HG02623 (cell line): Measurements from ENCODE around the gene TMEM179.

Experiments used
- ATAC-seq: cut with Tn5 transposase; IDR thresholded peaks from one replicate; pipeline ENCODE4 v1.9.1; 2021; ENCODE audit warnings: moderate library complexity; ENCODE audit not compliant: unreplicated experiment

Gene TMEM179

DNA sequence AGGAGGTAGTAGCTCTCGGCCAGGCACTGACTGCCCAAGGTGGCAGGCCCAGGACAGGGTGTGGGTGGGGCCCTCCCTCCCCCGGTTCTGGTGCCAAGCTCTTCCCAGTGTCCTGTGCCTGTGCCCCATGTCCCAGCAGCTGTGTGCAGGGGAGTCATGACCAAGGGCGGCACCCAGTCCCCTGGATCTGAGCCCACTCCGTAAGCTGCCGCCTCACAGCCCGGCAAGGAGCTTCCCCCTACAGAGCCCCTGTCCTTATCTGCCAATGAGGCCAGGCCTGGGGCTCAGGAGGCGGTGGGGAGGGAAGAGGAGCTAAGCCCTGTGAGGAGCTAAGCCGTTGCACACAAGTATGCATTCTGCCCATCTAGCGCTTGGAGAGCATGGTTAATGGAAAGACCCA lies 30.6 kb downstream of the TMEM179 start:
- ATAC-seq: no peak

DNA sequence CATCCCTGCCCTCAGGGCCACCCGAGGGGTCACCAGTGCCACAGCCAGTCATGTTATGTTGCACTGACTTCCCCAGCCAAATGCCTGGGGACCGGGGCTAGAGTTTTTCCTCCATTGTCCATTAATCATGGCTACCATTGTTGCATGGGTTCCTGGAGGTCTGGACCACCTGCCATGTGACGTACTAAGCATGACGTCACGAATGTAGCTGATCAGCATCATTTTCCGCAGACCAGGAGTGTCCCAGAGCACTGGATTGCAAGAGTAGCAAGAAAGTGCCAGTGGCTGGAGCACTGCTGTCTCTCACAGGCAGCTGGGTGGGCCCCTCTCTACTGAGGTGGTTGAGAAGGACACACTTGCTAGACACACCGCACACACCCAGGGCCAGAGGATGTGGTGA lies 31.9 kb downstream of the TMEM179 start:
- ATAC-seq: no peak

DNA sequence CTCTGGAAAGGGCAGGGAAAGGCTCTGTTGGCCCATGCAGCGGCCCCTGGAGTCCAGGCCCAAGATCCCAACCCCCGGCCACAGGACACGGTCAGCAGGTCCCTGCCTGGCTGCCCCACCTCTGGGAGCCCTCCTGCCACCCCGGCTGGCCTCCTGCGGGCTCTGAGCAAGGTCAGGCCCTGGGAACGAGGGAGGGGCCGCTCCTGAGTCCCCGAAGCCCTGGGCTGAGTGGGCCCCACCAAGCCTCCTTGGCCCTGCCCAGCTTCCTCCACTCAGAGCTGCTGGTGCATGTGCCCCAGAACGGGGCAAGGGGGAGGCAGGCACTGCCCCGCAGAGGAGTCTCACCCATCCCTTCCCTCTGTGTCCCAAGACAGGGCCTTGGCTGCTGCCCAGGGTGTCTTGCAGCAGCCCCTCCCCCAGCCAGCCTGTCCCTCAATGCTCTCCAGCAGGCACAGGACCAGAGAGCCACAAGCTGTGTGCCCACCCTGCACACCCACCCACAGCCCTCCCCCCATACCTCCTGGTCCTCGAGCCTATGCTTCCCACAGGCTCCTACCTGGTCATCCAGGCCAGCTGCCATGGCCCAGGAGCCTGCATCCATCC lies 32.4 kb downstream of the TMEM179 start:
- no peak for ATAC-seq

DNA sequence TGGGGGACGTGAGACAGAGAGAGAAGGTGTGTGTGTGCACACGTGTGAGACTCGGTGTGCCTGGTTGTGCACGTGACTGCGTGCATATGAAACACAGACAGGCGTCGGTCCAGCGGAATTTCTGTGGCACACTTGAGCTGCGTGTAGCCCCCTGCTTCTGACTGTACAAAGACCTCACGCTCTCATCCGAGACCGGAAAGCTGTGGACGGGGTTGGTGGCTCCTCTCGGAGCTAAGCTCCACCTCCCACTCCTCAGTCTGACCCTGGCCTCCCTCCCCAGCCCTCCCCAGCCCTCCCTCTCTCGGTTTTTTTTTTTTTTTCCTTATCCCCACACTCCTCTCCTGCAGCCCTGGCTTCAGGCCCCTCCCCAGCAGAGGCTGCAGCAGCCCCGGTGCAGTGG lies 33.3 kb downstream of the TMEM179 start:
- no peak for ATAC-seq

DNA sequence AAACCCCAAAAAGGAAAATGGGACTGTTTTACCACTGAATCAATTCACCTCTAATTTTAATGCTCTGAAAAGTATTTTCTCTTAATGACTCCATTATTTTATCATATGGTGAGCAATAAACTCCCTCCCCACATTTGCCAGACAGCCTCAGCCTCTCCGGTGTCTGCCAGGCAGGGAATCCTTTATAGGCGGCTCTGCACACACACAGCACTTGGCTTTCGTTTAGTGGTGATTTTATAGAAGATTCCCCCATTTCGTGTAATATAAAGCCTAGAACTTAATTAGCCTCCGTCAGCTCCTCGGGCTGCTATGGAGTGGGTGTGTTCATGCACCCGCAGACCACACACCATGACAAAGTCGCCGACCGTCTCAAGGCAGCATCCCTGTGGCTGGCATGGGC lies 35.1 kb downstream of the TMEM179 start:
- ATAC-seq: no peak

DNA sequence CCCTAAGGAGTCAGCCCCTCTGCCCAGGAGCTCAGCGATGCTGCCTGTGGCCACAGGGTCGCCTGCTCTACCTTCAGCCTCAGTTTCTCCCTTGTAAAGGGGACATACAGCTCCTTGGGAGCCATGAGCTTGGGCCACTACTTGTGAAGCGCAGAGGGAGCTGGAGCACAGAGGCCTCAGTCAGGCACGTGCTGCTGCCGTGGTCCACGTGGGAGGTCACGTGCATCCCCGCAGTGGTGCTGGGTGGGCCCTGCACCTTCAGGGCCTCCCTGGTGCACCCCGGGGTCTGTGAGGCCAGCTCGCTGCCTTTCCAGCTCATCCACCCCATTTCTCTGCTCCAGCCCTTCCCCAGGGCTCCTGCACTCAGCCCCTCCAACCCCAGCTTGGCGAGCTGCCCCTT lies 36.0 kb downstream of the TMEM179 start:
- no peak for ATAC-seq

DNA sequence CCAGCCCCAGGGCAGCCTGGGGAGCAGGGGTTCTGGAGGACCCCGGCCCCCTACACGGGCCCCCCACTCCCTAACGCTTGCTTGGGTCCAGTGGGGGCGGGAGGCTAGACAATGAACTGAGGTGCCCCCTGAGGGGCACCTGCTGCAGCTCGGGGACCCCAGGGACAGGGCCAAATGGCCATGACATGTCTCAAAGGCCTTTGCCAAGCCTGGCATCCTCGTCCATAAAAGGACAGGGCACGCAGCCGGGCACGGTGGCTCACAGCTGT lies 36.7 kb downstream of the TMEM179 start:
- no peak for ATAC-seq

DNA sequence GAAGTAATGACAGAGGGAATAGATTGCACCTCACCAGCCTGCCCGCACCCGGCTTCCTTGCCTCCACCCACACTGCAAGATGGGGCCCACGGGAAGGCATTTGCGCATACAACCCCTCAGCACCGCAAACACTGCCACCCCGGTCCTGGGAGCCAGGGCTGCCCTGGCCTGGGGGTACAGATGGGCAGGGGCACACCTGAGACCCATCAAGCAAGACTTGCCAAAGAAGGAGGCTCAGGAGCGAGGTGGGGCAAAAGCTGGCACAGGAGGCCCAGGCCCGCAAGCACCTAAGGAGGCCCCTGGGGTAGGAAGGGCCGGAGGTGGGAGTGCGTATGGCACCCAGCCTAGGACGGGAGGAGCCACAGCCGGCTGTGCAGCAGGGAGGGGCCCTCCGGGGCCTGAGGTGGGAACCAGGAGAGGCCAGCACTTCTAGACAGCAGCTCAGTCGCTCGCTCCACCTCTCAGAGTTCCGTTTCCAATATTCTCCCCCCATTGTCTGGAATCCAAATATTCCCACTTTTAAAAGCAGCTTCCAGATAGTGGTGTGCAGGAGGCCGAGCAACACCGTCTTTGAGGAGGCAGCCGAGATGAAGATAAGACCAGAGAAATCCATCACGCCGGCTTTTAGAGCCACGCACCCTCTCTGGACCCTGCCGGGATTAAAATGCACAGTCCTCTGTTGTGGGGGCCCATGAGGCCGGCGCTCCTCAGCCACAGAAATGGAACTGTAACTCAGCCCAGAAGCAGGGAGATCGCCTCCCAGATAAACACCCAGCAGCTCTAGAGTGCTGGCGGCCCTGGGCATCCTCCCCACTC lies 37.2 kb downstream of the TMEM179 start:
- no peak for ATAC-seq

DNA sequence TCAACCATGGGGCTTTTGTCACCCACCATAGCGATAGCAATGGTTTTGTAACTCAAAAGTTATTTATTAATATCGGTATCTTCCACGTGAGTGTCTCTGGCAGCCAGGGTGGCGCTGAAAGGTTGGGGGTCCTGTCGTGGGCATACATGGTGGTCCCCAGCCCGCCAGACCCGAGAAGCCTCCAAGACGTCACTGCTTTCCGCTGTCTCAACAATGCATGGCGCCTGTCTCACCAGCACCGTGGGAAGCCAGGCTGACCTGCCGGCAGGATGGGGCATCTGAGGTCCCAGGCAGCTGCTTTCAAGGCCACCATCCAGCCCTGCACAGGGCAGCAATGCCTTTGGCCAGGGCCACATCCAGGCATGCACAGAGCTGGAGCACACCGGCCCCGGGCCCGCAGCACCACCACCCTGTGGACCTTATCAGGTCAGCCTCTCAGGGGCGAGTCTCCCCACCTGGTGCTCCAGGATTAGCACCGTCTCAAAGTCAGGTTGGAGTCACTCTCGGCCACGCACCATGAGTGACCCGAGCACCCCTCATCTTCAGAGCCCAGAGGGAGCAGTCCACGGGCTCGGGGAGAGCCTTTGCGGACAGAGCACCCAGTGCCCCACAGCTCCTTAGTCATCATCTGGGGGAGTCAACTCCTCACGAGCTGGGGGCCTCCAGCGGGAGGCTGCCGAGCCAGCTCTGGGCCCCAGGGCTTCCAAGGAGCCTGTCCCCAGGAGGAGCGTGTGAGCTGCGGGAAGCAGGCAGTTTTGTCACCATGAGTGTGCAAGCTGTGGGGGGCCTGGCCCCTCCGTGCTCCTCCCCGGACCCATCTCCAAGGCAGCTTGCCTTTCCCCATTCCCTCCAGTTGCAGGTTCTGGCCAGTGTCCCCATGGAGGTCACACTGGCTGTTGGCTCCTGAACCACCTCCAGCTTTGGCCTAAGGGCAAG lies 39.6 kb downstream of the TMEM179 start:
- ATAC-seq: no peak

DNA sequence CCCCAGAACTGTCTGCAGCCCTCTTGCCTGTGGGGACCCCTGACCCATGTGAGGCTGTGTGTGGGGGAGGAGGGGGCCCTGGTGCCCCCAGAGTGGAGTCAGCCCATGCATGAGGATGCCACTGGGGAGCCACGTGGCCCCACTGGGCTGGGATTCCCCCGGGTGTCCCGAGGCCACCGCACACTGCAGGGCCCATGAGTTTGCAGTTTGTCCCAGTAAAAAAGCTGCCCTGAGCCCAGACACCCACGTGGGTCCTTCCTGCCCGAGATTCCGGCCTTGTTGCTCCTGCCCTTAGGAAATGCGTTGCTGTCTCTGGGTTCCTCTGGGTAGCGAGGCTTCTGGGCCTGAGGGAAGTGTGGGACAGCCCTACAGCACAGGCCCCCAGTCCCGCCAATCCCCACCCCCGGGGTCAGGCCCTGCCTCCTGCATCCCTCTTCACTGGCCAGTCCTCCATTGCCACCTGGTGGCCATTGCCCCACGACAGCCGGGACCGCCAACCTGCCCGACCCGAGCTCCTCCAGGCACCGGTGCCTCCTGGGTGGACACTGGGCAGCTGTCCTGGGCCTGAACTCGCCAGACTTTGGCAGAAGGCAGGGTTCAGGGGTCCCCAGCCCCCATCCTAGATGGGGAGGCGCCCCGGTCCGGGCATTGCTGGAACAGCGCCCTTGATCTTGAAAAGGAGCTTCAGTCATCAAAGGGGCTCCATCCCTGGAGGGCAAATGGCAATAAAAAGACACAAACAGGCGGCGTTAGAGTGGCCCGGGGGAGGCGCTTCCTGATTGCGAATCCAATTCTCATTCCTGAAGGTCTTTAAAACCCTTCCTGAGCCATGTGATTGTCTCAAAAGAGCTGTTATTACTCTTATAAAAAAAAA lies 40.6 kb downstream of the TMEM179 start:
- no peak for ATAC-seq

DNA sequence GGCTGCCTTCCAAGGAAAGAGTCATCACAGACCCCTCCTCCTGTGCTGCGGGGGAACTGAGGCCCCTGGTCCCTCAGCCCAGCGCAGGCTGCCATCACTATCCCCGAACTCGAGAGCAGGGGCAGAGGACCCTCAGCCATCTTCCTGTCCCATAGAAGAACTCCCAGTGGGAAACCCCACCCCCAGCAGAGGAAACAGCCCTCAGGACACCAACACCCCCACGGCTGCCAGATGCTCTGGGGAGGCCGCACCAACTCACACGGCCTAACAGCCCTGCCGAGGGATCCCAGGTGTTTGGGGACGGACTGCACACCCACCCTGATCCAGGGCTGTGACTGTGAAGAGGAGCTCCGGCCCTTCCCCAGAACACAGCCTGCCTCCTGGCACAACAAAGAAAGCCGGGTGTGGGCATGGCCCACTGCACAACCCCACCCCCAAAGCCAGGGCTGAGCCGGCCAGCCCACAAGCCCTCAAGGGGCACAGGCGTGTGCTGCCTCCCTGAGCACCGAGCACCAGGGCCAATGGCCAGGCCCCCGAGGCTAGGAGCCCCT lies 41.3 kb downstream of the TMEM179 start:
- ATAC-seq: no peak

DNA sequence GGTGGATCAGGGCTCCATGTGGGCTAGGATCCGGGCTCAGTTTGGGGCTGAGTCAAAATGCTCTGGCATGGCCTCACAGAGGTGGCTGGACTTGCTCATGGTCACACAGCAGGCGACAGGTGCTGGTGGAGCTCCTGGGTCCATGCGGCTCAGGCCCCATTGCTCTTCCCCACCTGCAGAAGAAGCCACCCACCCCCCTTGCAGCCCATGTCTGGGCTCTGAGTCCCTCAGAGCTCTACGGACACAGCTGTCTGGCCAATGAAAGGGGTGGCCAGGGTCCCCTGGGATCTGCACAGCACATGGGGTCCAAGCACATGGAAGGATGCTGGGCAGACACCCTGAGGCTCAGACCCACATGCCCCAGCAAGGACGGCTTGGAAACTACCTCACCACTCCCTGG lies 42.0 kb downstream of the TMEM179 start:
- ATAC-seq: no peak

DNA sequence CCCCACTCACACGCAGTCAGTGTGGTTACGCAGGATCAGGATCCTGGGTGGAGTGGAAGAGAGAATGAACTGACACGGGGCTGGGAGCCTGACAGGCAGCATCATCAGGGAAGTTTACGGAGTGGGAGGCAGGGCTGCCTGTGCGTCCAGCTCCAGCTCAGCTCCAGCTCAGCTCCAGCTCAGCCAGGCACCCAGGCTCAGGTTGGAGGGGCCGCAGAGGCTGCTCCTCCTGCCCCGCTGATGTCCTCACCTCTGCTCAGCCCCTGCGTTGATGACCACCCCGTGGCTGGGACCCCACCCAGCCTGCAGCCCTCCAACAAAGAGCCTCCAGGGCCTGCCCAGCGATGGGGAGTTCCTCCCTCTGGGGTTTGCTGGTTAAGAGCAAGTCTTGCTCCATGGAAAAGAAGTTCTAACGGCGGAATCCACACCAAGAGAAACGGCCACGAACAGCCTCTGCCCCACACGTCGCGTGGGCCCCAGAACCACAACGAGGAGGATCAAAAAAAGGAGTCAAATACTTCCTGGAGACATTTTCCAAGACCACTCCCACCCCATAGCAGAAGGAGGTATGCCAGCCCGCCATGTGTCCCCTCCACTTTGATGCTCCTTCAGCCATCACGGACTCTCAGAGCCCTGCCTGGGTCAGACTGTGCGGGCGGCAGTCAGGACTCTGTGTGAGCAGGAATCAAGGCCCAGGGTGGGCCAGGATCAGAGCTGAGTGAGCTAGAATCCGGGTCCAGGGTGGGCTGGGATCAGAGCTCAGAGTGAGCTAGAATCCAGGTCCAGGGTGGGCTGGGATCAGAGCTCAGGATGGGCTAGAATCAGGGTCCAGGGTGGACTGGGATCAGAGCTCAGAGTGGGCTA lies 42.7 kb downstream of the TMEM179 start:
- ATAC-seq: no peak

DNA sequence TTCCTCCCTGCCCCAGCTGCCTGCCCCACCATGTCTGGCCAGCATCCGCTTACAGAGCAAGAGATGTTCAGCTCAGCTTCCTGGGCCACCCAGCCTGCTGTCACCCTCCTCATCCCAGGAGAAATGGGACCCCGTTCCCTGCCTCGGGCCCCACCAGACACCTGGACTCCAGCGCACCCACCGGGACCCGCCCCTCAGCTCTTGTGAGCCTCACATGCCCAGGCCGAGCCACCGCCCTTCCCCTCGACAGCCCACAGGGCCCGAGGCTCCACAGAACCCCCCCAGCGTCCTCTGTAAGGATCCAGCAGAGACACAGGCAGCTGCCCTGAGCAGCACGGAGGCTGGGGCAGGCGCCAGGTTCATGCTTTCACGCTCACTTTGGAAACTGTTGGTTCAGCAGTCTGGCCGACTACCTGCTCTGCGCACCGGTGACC lies 43.4 kb downstream of the TMEM179 start:
- no peak for ATAC-seq

DNA sequence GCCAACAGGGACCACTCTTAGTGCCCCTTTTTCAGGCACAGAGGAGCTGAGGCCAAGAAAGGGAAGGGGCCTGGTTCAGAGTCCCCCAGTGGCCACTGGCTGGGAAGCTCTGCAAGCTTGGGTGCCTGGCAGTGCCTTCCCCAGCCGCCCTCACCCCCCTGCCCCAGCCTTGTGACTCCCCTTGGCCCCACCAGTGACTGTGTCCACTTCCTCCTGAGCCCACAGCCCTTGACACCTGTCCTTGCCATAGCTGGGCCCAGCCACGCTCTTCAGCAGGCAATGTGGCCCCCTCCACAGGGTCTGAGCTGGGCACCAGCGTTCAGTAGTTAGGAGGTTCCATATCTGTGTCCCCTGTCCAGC lies 44.0 kb downstream of the TMEM179 start:
- no peak for ATAC-seq

DNA sequence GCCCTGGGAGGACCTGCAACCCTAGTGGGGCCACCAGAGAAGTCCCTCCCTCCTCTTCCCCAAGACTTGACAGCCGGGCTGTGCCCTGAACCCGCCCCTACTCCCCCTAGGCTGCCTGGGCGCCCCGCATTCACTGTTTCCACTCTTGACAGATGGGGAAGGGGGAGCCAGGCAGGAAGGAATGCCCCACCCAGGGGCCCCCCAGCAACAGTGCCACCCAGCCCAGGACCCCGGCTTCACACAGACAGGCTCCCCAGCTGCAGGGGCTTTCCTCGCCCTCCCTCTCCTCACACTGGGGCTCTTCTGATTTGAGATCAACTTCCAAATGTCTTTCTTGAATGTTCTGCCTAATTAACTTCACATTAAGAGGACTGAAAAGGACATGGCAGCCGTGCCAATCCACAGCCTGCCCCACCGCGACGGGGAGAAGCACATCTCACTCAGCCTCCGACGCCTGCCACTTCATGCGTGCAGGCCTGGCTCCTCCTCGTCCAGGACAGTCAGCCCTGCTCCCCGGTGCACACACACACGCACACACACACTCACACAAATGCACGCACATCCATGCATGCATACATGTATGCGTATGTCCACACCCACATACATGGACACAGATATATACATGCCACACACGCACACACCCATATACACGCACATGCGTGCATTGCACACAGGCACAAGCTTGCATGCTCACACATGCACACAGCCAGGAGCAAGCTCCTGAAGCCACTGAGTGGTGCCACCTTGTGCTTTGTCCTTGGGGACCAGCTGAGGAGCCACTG lies 44.6 kb downstream of the TMEM179 start:
- ATAC-seq: no peak

DNA sequence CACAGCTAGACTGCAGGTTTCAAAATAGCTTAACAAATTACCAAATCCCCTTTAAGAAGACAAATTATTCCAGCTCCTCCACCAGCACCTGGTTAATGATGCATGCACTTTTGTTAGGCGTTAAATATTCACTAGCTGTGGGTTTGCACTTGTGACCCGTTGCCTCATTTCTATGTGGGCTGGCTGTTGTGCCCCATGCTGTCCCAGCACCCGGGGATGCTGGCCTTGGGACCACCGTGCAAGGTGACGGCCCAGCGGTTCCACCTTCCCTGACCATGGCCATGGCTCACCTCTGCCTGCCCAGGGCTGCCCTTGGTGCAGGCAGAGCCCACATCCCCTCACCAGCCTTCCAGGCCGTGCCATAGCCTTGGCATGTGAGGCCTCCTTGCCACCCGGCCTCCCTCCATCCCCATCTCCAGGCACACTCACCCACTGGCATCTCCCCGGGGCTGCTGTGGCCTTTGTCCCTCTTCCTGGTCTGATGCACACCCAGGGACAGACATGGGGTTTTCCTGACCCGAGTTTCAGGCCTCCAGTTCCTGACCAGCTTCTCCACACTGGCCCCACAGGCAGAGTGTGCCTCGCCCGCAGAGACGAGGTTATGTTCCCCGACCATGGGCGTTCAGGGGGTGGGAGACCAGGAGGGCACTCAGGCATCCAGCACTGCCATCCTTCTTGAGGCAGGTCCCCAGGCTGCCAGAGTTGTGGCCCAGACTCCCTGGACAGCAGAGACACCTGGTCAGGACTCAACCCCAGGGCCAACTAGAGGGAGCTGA lies 45.4 kb downstream of the TMEM179 start:
- no peak for ATAC-seq
